SK-N-SH (cell line): ENCODE measurements around the gene FOXF2. TPM values are rescaled to one million over a fixed set of nuclear protein-coding genes. Genes with fewer than 3 reads are reported as not detected.

ENCODE experiments used
- CTCF ChIA-PET: fragments of 300-600, 350-600 bp; formaldehyde crosslinking; extraction: SDS; loops from one replicate; lab custom pipeline; 2021; lab: Yijun Ruan, JAX
- POLR2A ChIA-PET: fragments of 350-600 bp; sonication (Branson Sonifier 250); formaldehyde crosslinking; extraction: SDS; loops from one replicate; lab custom pipeline; 2020; ENCODE audit warnings: antibody characterized with exemption, inconsistent platforms; lab: Yijun Ruan, JAX
- DNase-seq: peaks from one replicate; pipeline ENCODE4 v3.0.0; 2012
- H2AFZ ChIP-seq: fragments of 200-600 bp; sonication (generic); 2 replicates; pipeline ENCODE4 v1.8.1; 2016; ENCODE audit warnings: antibody characterized with exemption, mild to moderate bottlenecking, low read depth
- H3F3A ChIP-seq: fragments of 200-600 bp; sonication (generic); replicated peaks from 2 replicates; pipeline ENCODE3; 2016; ENCODE audit warnings: antibody characterized with exemption, mild to moderate bottlenecking; ENCODE audit not compliant: insufficient read depth
- H3K27ac ChIP-seq, 2 experiments: fragments of 200-500 bp in 1 of 2; fragments of 200-600 bp in 1 of 2; sonication (Bioruptor generic) in 1 of 2; sonication (generic), shearing (Covaris generic) in 1 of 2; 2 replicates each; pipeline versions ENCODE4 v1.5.1 to v1.6.1; 2014 to 2016; ENCODE audit warnings: low read depth in 2 of 2, inconsistent platforms in 1 of 2, low read length in 1 of 2, mild to moderate bottlenecking in 1 of 2, mixed read lengths in 1 of 2
- H3K27me3 ChIP-seq: fragments of 200-600 bp; sonication (generic), shearing (Covaris generic); 2 replicates; pipeline ENCODE4 v1.6.1; 2016; ENCODE audit warnings: mixed run types; ENCODE audit not compliant: insufficient read depth
- H3K36me3 ChIP-seq, 2 experiments: fragments of 200-500 bp in 1 of 2; fragments of 200-600 bp in 1 of 2; sonication (Bioruptor generic) in 1 of 2; sonication (generic) in 1 of 2; replicated peaks in 1 of 2; 2 replicates each; pipeline versions ENCODE3 to v1.5.1; 2014 to 2016; ENCODE audit warnings: low read length in 1 of 2, mild to moderate bottlenecking in 1 of 2; ENCODE audit not compliant: insufficient read depth in 2 of 2, control insufficient read depth in 1 of 2
- H3K4me1 ChIP-seq, 2 experiments: fragments of 200-500 bp in 1 of 2; fragments of 200-600 bp in 1 of 2; sonication (Bioruptor generic) in 1 of 2; sonication (generic), shearing (Covaris generic) in 1 of 2; 2 replicates each; pipeline versions ENCODE4 v1.5.1 to v1.6.1; 2014 to 2016; ENCODE audit warnings: low read depth in 1 of 2, low read length in 1 of 2, mixed run types in 1 of 2; ENCODE audit not compliant: insufficient read depth in 2 of 2, control insufficient read depth in 1 of 2
- H3K4me2 ChIP-seq: fragments of 200-600 bp; sonication (generic), shearing (Covaris generic); 2 replicates; pipeline ENCODE4 v1.6.1; 2017; ENCODE audit warnings: mixed run types
- H3K4me3 ChIP-seq, 2 experiments: fragments of 200-500 bp in 1 of 2; fragments of 200-600 bp in 1 of 2; sonication (Bioruptor generic) in 1 of 2; sonication (generic), shearing (Covaris generic) in 1 of 2; 2 replicates each; pipeline versions ENCODE4 v1.5.1 to v1.8.1; 2014 to 2016; ENCODE audit warnings: low read depth in 2 of 2, inconsistent platforms in 1 of 2, low read length in 1 of 2, mild to moderate bottlenecking in 1 of 2, mixed read lengths in 1 of 2, moderate library complexity in 1 of 2
- H3K79me2 ChIP-seq: fragments of 200-600 bp; sonication (generic); 2 replicates; pipeline ENCODE4 v1.8.1; 2017; ENCODE audit warnings: mild to moderate bottlenecking; ENCODE audit not compliant: insufficient read depth
- H3K9ac ChIP-seq: fragments of 200-600 bp; sonication (generic); 2 replicates; pipeline ENCODE4 v1.6.1; 2017; ENCODE audit warnings: mixed run types
- H3K9me2 ChIP-seq: fragments of 200-600 bp; sonication (generic); 2 replicates; pipeline ENCODE4 v1.6.1; 2017; ENCODE audit warnings: mixed run types
- H3K9me3 ChIP-seq: fragments of 200-600 bp; sonication (generic); 2 replicates; pipeline ENCODE4 v1.6.1; 2017; ENCODE audit warnings: mixed run types, mild to moderate bottlenecking, moderate library complexity
- H4K20me1 ChIP-seq: fragments of 200-600 bp; sonication (generic); 2 replicates; pipeline ENCODE4 v1.6.1; 2017; ENCODE audit warnings: mild to moderate bottlenecking, mixed run types; ENCODE audit not compliant: insufficient read depth
- CTCF ChIP-seq: fragments of 200-600 bp; sonication (generic); IDR thresholded peaks from 2 replicates; pipeline ENCODE4 v1.6.1; 2017; ENCODE audit warnings: antibody characterized with exemption, mild to moderate bottlenecking, moderate library complexity
- EP300 ChIP-seq, 2 experiments: IDR thresholded peaks; 2 replicates each; pipeline versions ENCODE4 v1.4.0 to v1.6.1; 2012; ENCODE audit warnings: borderline replicate concordance in 1 of 2, low read depth in 1 of 2, low read length in 1 of 2
- FOXM1 ChIP-seq: IDR thresholded peaks from 2 replicates; pipeline ENCODE4 v1.4.0; 2012; ENCODE audit warnings: low read depth, mild to moderate bottlenecking
- GABPA ChIP-seq: IDR thresholded peaks from 2 replicates; pipeline ENCODE4 v1.4.0; 2012; ENCODE audit warnings: low read depth, mild to moderate bottlenecking
- GATA2 ChIP-seq: sonication (generic); formaldehyde crosslinking; IDR thresholded peaks from 2 replicates; pipeline ENCODE4 v1.5.0; 2020; ENCODE audit warnings: mild to moderate bottlenecking, missing genetic modification reagents
- POLR2AphosphoS5 ChIP-seq: IDR thresholded peaks from 2 replicates; pipeline ENCODE4 v1.6.1; 2012; ENCODE audit warnings: low read depth, low read length
- RAD21 ChIP-seq: IDR thresholded peaks from 2 replicates; pipeline ENCODE4 v1.6.1; 2012; ENCODE audit warnings: mild to moderate bottlenecking, low read length
- REST ChIP-seq: IDR thresholded peaks from 2 replicates; pipeline ENCODE4 v1.6.1; 2012; ENCODE audit warnings: mild to moderate bottlenecking, low read depth, low read length, moderate library complexity
- TAF1 ChIP-seq: IDR thresholded peaks from 2 replicates; pipeline ENCODE4 v1.6.1; 2012; ENCODE audit warnings: low read depth, mild to moderate bottlenecking, low read length, moderate library complexity, borderline replicate concordance
- TCF12 ChIP-seq: IDR thresholded peaks from 2 replicates; pipeline ENCODE4 v1.4.0; 2012
- TEAD4 ChIP-seq: IDR thresholded peaks from 2 replicates; pipeline ENCODE4 v1.4.0; 2012; ENCODE audit warnings: mild to moderate bottlenecking, borderline replicate concordance; ENCODE audit not compliant: insufficient read depth
- WGBS: methylation state at CpG from one replicate; pipeline ENCODE4 v1.1.6; 2017; ENCODE audit warnings: low lambda C conversion rate; 5-methylcytosine and 5-hydroxymethylcytosine counted together
- polyA plus RNA-seq, 3 experiments: library from polyadenylated mRNA; depleted of rRNA; stranded (reverse); fragments of >200 nt; gene quantifications; 2 replicates each; pipeline ENCODE4 v1.2.3, GENCODE V29; 2012

Gene FOXF2
- polyA plus RNA-seq, 1 of the 3 experiments (the other 2 are of a cell fraction), result not detected

- H3K9me3 ChIP-seq, result no peaks in the 10 kb centered on the region
- no peak for DNase-seq
- no peaks in the 10 kb centered on the region for H3K79me2 ChIP-seq
- no peaks in the 10 kb centered on the region for H3F3A ChIP-seq
- ChIA-PET CTCF (interaction anchor here (0.6 to 0.8 kb wide), 2 partner anchors 20 to 1171 kb away, joined by 3 read pairs; no protein-coding TSS in a partner anchor), POLR2A (no interaction called here)
- H3K4me2 ChIP-seq, result peak overlapping the region; percentile 44; the same call in 1 of the 2 replicates
- no peak overlapping the region for H3K4me3 ChIP-seq
- no peaks in the 10 kb centered on the region for H4K20me1 ChIP-seq
- 31% methylated on average over 34 of the region's 74 CpGs for WGBS
- H3K9me2 ChIP-seq, result no peaks in the 10 kb centered on the region
- peaks cover 83% of the 10 kb centered on the region for H3K27me3 ChIP-seq
- H3K27ac ChIP-seq, result no peak overlapping the region
- H2AFZ ChIP-seq, result no peak overlapping the region
- no peaks in the 10 kb centered on the region for H3K4me1 ChIP-seq
- TF ChIP-seq FOXM1 (no peak), EP300 (IDR thresholded peaks at IDR 0.05; ENCODE audit: borderline replicate concordance in 1 of 2, low read depth in 1 of 2, low read length in 1 of 2) (no peak), TAF1 (no peak), GABPA (no peak), TEAD4 (no peak), TCF12 (no peak), RAD21 (no peak), GATA2 (no peak), REST (no peak), POLR2AphosphoS5 (no peak)
- no peaks in the 10 kb centered on the region for H3K36me3 ChIP-seq
- no peak overlapping the region for H3K9ac ChIP-seq
These were observed 3.7 kb downstream of the FOXF2 start for GRCh38 chr6:1392813-1393640.

- Histone ChIP-seq H3K9me2 (no peaks in the 10 kb centered on the region), H3K36me3 (no peaks in the 10 kb centered on the region), H4K20me1 (no peaks in the 10 kb centered on the region), H3K9me3 (no peaks in the 10 kb centered on the region), H3F3A (no peaks in the 10 kb centered on the region), H3K4me2 (peak overlapping the region; percentile 44; the same call in 1 of the 2 replicates), H2AFZ (no peak overlapping the region), H3K27ac (no peak overlapping the region), H3K4me3 (0 out of 4 replicates have a peak overlapping the region, but pooled peaks of 1 of the 2 experiments have one; percentile 29), H3K4me1 (no peaks in the 10 kb centered on the region), H3K9ac (no peak overlapping the region), H3K27me3 (peaks cover 82% of the 10 kb centered on the region), H3K79me2 (no peaks in the 10 kb centered on the region)
- no peak for TF ChIP-seq CTCF
- ChIA-PET CTCF (interaction anchor here (5.0 kb wide), 1 partner anchor 12 kb away, joined by 42 read pairs; no protein-coding TSS in a partner anchor), POLR2A (no interaction called here)
- no peak for DNase-seq
- WGBS, result 15% methylated on average over 22 of the region's 47 CpGs
These were observed 4.4 kb downstream of the FOXF2 start for GRCh38 chr6:1393641-1394283.
